Osteoblast (primary cell): ENCODE results near the gene SPATA1. TPM values are rescaled to one million over a fixed set of nuclear protein-coding genes. Genes with fewer than 3 reads are reported as not detected.
A peak's percentile ranks its signal among the peaks of the same experiment; 100 is the strongest.

ENCODE experiments used
- DNase-seq: peaks from one replicate; pipeline ENCODE4 v3.0.0; 2011; ENCODE audit warnings: low spot score, mixed read lengths; ENCODE audit not compliant: insufficient read length; ENCODE audit errors: missing footprints
- H2AFZ ChIP-seq: 2 replicates; pipeline ENCODE4 v1.6.0; 2011; ENCODE audit warnings: mild to moderate bottlenecking, low read length
- H3K27ac ChIP-seq: 2 replicates; pipeline ENCODE4 v1.5.1; 2011; ENCODE audit warnings: mild to moderate bottlenecking, low read depth, low read length, moderate library complexity
- H3K27me3 ChIP-seq: 2 replicates; pipeline ENCODE4 v1.6.0; 2012; ENCODE audit warnings: mild to moderate bottlenecking, control low read depth, inconsistent platforms, low read length, moderate library complexity; ENCODE audit not compliant: insufficient read depth
- H3K36me3 ChIP-seq: 2 replicates; pipeline ENCODE4 v1.5.1; 2011; ENCODE audit warnings: mild to moderate bottlenecking, low read length, control low read depth, moderate library complexity; ENCODE audit not compliant: insufficient read depth
- H3K4me1 ChIP-seq: 2 replicates; pipeline ENCODE4 v1.5.1; 2011; ENCODE audit warnings: mild to moderate bottlenecking, low read length, control low read depth, moderate library complexity; ENCODE audit not compliant: insufficient read depth
- H3K4me2 ChIP-seq: 2 replicates; pipeline ENCODE4 v1.6.0; 2011; ENCODE audit warnings: mild to moderate bottlenecking, low read length; ENCODE audit not compliant: insufficient read depth
- H3K4me3 ChIP-seq: fragments of 200-600 bp; sonication (generic); 3 replicates; pipeline ENCODE4 v1.5.1; 2012; ENCODE audit warnings: mild to moderate bottlenecking, low read length, inconsistent platforms; ENCODE audit not compliant: insufficient read depth
- H3K79me2 ChIP-seq: 2 replicates; pipeline ENCODE4 v1.6.0; 2012; ENCODE audit warnings: mild to moderate bottlenecking, low read length, control low read depth, inconsistent platforms; ENCODE audit not compliant: insufficient read depth
- H3K9me3 ChIP-seq: 2 replicates; pipeline ENCODE4 v1.5.1; 2011; ENCODE audit warnings: low read depth, low read length, control low read depth
- H4K20me1 ChIP-seq: 2 replicates; pipeline ENCODE4 v1.6.0; 2012; ENCODE audit warnings: mild to moderate bottlenecking, low read length, control low read depth; ENCODE audit not compliant: insufficient read depth
- CTCF ChIP-seq: IDR thresholded peaks from 2 replicates; pipeline ENCODE4 v1.5.1; 2011; ENCODE audit warnings: mild to moderate bottlenecking, low read depth, low read length, moderate library complexity; ENCODE audit errors: extremely low read depth
- total RNA-seq: library from RNA; depleted of rRNA; stranded (reverse); fragments of >200 nt; gene quantifications from 2 replicates; pipeline ENCODE4 v1.2.3, GENCODE V29; 2012

The SPATA1 gene
- total RNA-seq, 1 donor = 1.8 TPM

GRCh38 chr1:84478876-84479868 lies 27.0 kb upstream of the SPATA1 start, which contains the start of gene RPF1:
Gene RPF1 (plus strand): TSS chr1:84479266. CDS start chr1:84479282, 16 bp downstream.
- peak; percentile 78 for DNase-seq
- H2AFZ ChIP-seq = peak within 1 kb of the TSS; percentile 99
- peaks cover 11% of the 10 kb centered on the region for H3K36me3 ChIP-seq
- H3K4me3 ChIP-seq = peak within 1 kb of the TSS; percentile 94
- peaks cover 19% of the 10 kb centered on the region for H3K27me3 ChIP-seq
- no peaks in the 10 kb centered on the region for H4K20me1 ChIP-seq
- H3K79me2 ChIP-seq = peaks cover 44% of the 10 kb centered on the region
- no peak for TF ChIP-seq CTCF
- peak within 1 kb of the TSS; percentile 86 for H3K27ac ChIP-seq
- H3K4me2 ChIP-seq = peak within 1 kb of the TSS; percentile 88
- peaks cover 7% of the 10 kb centered on the region for H3K4me1 ChIP-seq
- no peaks in the 10 kb centered on the region for H3K9me3 ChIP-seq

GRCh38 chr1:84479998-84480397 lies 26.2 kb upstream of the SPATA1 start:
- DNase-seq = no peak
- Histone ChIP-seq H2AFZ (peak overlapping the region; percentile 99), H3K4me2 (peak overlapping the region; percentile 88), H3K27ac (peak overlapping the region; percentile 86), H4K20me1 (no peaks in the 10 kb centered on the region), H3K36me3 (peaks cover 13% of the 10 kb centered on the region), H3K4me1 (peaks cover 7% of the 10 kb centered on the region), H3K27me3 (peaks cover 15% of the 10 kb centered on the region), H3K79me2 (peaks cover 50% of the 10 kb centered on the region), H3K4me3 (peak overlapping the region; percentile 94), H3K9me3 (no peaks in the 10 kb centered on the region)
- TF ChIP-seq CTCF = no peak

- Histone ChIP-seq H3K4me1 (peaks cover 7% of the 10 kb centered on the region), H3K36me3 (peaks cover 19% of the 10 kb centered on the region), H3K4me2 (peak overlapping the region; percentile 88), H3K4me3 (peak overlapping the region; percentile 94), H4K20me1 (no peaks in the 10 kb centered on the region), H2AFZ (no peak overlapping the region), H3K27ac (no peak overlapping the region), H3K9me3 (no peaks in the 10 kb centered on the region), H3K27me3 (peaks cover 10% of the 10 kb centered on the region), H3K79me2 (peaks cover 56% of the 10 kb centered on the region)
- no peak for TF ChIP-seq CTCF
- no peak for DNase-seq
Observed at GRCh38 chr1:84480650-84481049, 25.5 kb upstream of the SPATA1 start.

- Histone ChIP-seq H4K20me1 (no peaks in the 10 kb centered on the region), H3K4me3 (no peak overlapping the region), H3K9me3 (no peaks in the 10 kb centered on the region), H3K36me3 (peaks cover 19% of the 10 kb centered on the region), H3K27me3 (peaks cover 9% of the 10 kb centered on the region), H3K4me1 (peaks cover 7% of the 10 kb centered on the region), H2AFZ (no peak overlapping the region), H3K79me2 (peaks cover 62% of the 10 kb centered on the region), H3K27ac (no peak overlapping the region), H3K4me2 (no peak overlapping the region)
- TF ChIP-seq CTCF = no peak
- DNase-seq = no peak
Observed at GRCh38 chr1:84481317-84481716, 24.9 kb upstream of the SPATA1 start.
